ENCODE data around the gene DIP2B.

DIP2B gene

DNA sequence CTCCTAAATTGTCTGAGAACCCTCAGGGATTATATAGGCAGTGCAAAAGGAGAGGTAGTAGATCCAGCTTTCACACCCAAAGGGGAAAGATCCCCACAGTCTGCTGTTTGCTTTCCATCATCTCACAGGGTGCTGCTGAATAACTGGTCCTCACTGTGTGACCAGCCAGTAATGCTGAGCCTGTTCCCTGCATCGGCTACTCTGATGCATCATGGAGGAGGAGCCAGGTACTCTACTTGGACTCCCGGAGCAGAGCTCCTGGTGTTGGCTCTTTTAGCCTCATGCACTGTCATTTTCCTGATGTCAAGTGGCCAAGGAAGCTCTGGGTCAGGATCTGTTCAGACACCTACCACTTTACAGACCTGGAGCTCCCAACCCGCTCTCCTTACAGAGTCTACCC is 131.7 kb downstream of the DIP2B start:
- DNase-seq (ENCODE audit: low read depth in 2 of 2) = no peak

DNA sequence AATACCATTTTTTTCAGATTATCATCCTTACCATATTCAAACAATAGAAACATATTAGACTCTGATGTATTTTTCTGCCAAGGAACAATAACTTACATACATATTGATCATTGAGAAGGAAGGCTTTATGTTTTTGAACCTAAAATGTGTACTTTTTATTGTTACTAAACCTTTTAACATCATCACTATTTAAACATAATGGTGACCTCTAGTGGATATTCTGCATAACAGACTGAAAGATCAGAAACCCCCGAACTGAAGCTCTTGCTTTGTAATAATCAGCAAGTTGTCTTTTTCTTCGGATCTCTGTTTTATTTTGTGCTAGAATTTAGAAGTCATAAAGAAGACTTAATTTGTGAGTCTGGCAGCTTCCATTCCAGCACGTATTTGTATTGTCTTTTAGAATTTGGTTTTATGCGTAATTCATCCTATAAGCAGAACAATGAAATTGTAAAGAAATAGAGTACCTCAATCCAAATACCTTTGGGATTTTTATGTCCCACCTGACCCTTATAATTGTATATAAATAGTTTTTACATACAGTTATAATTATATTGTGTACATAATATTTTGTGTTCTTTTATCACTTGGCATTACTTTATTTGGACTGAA is 133.2 kb downstream of the DIP2B start:
- DNase-seq (ENCODE audit: low read depth in 2 of 2) = no peak

DNA sequence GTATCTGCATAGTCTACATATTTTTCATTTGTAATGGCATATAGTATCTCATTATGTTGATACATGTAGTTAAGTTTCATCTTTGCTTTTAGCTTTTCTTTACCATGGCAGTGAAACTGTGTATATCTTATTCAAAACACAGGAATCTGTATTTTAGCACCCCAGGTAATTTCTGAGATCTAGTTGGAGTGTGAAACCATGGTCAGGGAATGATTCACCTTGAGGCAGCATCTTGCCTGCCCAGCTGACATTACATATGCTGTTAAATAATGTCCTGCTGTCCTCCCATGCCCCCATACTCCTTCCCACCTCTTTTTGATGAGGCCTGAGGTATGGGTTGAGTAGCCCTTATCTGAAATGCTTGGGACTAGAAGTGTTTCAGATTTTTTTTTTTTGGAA is 133.7 kb downstream of the DIP2B start:
- DNase-seq (ENCODE audit: low read depth in 2 of 2) = no peak

DNA sequence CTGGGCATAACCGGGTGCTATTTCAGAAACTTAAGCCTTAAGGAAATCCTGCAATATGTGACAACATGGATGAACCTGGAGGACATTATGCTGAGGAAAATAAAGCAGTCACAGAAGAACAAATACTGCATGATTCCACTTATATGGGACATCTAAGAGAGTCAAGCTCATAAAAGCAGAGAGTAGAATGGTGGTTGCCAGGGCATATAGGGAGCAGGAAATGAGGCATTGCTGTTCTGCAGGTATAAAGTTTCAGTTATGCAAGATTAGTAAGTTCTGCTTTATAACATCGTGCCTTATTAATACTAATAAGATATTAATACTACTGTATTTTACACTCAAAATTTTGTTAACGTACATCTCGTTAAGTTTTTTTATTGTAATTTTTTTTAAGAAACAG is 134.9 kb downstream of the DIP2B start:
- DNase-seq (ENCODE audit: low read depth in 2 of 2) = no peak

DNA sequence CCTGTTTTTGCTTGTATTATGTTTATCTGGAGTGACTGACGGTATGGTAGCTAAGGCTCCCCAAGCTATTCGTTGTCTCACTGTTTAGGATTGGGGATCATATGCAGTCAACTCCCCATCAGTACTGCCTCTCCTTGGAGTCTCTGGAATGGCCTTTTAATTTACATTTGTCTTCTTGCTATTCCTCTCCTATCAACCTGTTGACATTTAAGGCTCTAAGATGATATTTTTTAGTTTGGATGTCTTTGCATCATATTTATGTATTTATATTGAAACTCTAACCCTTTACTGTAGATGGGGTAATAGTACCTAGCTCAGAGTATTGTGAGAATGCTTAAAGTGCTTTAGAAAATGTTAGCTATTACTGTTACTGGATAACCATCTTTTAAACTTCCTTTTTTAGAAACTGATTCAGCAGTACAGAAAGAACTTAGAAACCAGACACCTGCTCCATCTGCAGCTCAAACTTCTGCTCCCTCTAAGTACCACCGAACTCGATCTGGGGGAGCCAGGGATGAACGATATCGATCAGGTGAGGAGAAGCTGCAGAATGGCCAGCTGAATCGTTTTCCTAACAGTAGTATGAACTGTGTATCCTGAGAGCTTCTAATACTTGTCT is 135.6 kb downstream of the DIP2B start:
- no peak for DNase-seq (ENCODE audit: low read depth in 2 of 2)

DNA sequence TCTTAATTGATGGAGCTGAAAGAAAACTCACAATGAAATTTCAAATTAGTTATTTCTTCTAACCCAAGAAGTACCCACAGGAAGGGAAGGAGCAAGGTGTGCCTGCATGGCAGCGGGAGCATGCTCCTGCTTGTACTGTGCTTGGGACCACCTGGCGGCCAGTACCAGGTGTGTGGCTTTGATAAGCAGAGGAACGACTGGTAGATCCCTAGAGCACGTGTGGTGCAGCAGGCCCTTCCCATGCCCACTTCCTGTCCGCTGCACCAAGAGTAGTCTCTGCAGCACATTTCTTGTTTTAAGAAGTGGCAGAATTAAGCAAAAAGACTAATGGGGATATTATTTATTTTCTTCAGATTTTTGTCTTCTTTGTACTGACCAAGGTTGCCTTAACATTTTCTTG is 136.8 kb downstream of the DIP2B start:
- no peak for DNase-seq (ENCODE audit: low read depth in 2 of 2)

DNA sequence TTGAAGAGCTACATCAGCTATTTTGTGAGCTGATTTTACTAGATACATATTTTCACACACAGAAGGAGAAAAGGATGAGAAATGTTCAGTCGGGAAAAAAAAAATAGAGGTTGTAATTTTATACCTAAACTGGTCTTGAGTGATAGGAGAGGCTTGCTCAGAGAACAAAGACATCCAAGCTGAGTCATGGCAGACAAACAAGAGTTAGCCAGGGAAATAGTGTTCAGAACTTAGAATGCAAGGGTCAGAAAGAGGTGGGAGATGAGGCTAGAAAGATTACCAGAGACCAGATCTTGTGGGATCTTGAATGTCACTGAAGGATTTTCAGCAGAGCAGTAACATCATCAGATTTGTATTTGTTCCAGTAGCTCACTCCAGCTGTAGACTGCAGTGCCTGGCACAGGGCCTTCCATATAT is 137.3 kb downstream of the DIP2B start:
- no peak for DNase-seq (ENCODE audit: low read depth in 2 of 2)

DNA sequence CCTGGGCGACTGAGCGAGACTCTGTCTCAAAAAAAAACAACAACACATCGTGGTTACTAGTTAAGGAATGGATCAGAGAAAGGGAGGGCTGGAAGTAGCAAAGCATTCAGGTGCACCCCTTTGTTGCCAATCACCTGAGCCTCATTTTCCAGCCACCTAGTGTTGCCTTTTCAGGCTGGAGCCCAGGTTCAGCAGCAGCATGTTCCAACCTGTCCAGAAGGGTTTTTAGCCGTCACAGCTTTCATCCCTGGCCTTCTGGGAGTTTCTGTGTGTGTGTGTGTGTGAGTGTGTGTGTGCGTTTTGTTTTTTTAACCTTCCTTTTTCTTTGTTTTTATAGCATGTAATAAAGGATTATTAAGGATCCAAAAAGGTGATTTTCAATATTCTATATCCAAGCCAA is 138.0 kb downstream of the DIP2B start:
- DNase-seq (ENCODE audit: low read depth in 2 of 2) = no peak

DNA sequence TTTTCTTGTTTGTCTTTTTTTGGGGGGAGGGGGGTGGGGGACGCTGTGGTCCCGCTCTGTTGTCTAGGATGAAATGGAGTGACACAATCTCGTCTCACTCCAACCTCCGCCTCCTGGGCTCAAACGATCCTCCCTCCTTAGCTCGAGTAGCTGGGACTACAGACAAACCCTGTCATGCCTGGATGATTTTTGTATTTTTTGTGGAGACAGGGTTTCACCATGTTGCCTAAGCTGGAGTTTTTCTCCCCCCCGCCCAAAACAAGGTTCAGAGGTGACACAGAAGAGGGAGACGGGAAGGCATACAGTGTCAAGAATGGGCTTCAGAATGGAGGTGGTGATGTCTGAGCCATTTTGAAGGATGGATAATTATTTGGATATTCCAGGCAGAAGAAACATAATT is 142.2 kb downstream of the DIP2B start:
- no peak for DNase-seq (ENCODE audit: low read depth in 2 of 2)

DNA sequence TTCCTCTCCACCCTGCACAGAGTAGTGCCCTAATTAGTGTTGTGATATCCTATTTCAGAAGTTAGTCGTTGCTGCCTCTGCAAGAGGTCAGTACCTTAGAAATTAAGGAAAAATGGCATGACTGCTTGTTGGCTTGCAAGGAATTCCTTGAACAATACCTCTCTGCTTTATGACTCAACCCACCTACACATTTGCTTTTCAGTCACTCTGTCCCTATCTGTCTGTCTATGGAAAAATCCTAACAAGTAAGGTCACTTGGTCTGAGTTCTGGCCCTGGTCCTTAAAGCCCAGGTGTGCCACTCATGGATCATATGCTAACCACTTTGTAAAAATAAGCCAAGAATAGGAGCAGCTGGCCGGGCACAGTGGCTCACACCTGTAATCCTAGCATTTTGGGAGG is 142.7 kb downstream of the DIP2B start:
- DNase-seq (ENCODE audit: low read depth in 2 of 2) = no peak

DNA sequence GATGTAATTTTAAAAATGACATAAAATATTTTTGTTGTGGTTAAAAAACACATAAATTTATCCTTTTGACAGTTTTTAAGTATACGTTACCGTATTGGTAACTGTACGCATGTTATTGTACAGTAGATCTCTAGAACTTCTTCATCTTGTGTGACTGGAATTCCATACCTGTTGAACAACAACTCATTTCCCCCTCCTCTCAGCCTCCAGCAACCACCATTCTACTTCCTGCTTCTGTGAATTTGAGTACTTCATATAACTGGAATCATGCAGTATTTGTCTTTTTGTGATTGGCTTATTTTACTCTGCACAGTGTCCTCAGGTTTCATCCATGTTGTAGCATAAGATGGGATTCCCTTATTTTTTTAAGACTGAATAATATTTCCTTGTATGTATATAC is 145.5 kb downstream of the DIP2B start:
- DNase-seq (ENCODE audit: low read depth in 2 of 2) = no peak

DNA sequence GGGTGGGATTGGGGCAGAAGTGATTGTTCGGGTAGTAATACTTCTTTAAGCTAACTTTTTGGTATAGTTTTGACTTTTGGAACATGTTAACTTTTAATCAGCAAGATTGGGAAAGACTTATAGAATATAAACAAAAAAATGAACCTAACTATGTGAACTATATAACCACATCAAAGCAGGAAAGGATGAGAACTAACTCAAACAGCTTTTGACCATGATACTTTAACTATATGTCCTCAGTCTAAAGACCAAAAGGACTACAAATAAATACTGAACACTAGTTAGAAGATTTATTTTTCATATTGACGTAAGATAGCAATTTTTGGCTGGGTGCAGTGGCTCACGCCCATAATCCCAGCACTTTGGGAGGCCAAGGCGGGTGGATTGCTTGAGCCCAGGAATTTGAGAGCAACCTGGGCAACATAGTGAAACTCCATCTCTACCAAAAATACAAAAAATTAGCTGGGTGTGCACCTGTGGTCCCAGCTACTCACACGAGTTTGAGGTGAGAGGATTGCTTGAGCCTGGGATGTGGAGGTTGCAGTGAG is 150.7 kb downstream of the DIP2B start:
- no peak for DNase-seq (ENCODE audit: low read depth in 2 of 2)

DNA sequence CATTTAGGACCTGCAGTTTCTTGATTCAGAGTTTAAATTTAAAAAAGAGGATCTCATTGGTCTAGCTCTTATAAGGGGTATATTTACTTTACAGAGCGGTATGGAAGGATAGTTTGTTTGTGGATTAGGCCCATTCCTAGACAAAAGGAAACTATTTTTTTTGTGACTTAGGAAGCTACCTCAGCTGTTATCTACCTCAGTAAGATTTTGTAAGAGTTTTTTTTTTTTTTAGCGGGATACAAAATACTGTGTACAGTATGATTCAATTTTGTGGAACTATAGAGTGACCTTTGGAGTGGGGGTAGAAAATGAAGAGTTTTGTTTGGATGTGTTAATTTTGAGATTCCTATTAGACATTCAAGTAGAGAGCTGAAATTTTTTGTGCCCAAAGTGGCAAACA is 154.5 kb downstream of the DIP2B start:
- DNase-seq (ENCODE audit: low read depth in 2 of 2) = no peak

DNA sequence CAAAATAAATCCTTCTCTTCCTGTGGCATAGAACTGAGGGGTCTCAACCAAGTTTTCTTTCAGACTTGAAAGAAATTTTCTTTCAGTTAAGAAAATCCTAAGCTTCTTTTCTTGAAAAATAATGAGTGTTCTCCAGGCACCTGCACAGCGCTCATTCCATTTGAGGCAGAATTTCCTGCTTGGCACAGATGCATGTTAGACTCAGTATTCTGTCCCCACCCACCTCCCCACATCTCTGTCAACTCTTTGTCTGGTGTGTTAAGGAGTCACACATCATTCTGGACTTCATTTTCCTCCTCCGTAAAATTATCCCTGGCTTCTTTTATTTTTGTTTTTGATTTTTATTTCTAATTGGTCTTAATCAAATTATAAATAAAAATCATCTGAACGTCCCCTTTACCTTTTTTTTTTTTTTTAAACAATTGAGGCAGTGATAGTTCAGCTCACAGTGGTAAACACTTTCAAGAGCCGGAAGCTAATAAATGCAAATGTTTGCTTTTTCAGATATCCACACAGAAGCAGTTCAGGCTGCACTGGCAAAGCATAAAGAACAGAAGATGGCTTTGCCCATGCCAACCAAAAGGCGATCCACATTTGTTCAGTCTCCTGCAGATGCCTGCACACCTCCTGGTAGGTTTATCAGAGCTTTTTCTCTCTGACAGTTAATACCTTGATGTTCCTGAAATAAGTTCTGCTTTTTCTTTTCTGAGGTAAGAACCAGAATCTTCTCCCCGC is 155.1 kb downstream of the DIP2B start:
- DNase-seq (ENCODE audit: low read depth in 2 of 2) = no peak

DNA sequence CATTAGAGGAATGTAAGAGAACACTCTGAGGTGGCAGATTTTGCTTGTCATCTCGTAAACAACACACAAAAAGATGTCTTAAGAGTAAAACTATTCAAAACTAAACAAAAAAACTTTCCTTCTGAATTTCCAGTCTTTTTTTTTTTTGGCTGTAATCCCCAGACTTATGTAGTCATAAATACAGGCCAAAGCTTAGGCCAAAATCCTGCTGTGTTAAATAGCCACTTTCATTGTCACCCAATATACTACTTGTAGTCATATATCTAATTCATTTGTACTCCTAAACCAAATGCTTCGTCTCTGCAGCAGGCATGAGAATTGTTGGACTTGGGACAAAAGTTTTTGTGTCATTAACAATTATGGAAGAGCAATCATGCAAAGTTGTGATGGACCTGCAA is 155.6 kb downstream of the DIP2B start:
- DNase-seq (ENCODE audit: low read depth in 2 of 2) = no peak

DNA sequence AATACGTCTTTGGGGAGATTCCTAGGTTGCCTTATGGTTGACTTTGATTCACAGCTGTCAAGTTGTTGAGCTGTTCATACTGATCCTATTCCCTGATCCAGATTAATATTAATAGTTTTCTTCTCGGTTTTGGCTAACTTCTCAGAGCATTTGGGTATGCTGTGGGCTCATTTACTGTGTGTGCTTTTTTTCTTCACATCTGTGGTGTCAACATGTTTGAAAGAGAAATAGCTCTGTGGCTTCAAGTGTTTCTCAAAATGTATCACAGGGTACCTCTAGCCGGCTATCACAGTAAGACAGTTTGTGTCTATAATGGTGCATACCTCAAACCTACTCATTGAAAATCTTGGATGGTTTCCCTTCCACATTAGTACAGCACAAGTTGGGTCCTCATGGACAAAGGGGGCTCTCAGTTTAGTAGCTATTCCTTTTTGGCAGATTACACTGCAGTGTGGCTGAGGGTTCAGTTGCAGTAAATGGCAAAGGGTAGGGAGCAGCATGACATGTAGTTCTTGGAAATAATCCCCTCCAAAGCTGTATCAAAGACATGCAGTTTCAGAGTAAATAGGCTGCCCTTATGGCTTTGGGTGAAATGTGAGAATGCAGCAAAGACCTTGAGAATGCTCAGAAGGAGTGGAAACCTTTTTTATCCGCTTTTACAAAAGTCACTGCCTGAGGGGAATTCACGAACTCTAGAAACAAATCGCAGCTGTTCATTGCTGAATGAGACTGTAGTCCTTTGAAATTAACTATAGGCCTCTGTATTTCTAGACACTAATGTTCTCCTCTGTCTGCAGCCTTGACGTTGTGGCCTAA is 156.7 kb downstream of the DIP2B start:
- no peak for DNase-seq (ENCODE audit: low read depth in 2 of 2)

DNA sequence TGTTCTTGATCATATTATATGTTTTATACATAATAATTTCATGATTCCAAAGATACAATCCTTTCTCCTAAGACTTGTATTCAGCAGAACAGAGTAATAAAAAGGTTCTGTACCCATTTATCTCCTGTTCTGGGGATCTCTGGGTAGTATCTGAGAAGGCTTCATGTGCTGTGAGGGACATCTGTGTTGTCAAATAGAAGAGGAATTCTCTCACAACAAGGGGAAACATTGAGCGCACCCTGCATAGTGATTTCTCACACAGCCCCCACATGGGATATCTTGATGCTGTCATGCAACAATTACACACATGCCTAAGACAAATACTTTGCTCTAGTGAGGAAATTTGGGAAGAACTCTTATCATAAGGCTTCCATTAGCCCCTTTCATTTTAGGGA is 157.3 kb downstream of the DIP2B start:
- DNase-seq (ENCODE audit: low read depth in 2 of 2) = no peak

DNA sequence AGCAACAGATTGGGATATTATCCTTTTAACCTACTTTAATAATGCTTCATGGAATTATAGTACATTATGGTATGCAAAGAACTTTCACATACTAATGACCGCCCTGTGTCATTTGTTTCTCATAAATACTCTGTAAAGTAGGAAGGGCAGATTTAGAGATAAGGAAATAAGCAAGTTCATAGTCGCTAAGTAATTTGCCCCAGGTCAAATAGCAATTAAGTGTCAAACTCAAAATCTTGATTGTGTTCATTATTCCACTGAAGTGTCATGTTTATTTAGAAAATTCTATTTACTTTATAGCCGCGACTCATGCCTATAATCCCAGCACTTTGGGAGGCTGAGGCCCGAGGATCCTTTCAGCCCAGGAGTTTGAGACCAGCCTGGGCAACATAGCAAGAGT is 160.4 kb downstream of the DIP2B start:
- DNase-seq (ENCODE audit: low read depth in 2 of 2) = no peak

DNA sequence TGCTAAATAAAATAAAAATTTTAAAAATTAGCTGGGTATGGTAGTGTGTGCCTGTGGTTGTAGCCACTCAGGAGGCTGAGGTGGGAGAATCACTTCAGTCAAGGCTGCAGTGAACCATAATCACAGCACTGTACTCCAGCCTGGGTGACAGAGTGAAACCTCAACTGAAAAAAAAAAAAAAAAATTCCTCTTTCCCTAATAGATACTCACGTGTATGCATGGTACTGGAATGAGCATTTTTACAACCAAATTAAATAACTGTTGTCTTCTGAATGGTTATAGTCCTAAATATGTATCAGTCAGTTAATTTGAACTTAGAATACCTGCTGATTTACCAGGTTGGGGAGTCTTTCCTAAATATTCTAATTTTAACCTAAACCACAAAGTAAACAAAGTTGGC is 160.8 kb downstream of the DIP2B start:
- no peak for DNase-seq (ENCODE audit: low read depth in 2 of 2)

DNA sequence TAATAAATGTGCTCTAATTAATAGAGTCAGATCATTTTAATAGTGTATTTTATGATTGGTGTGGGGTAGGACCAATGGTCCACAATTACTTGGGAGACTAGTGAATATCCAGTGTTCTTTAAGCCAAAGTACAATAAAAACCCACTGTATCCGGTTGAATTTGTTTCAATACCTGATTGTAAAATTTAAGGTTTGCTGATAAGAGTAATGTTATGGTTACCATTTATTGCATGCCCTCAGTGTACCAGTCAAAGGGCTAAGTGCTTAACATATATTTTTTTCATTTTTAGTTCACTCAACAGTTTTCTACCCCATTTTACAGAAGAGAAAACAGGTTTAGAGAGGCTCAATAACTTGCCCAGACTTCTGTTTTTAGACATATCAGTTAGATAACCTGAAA is 161.2 kb downstream of the DIP2B start:
- no peak for DNase-seq (ENCODE audit: low read depth in 2 of 2)

DNA sequence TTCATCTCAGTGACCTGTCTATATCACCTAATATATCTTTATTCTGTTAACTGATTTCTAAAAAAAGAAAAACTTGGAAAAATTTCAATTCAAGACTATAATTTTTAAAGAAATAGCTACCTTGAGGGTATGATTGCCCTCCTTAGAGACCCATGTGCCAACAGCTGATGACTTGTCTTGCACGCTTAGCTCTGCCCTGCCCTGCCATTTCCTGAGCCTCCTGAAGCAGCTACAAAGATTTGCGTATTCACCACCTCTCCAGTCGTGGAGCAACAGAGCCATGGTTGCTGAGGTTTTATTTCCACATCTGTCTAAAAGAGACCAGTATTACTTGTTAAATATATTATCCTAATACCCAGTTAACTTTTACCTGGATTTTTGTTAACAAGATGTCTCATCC is 167.4 kb downstream of the DIP2B start:
- no peak for DNase-seq (ENCODE audit: low read depth in 2 of 2)

DNA sequence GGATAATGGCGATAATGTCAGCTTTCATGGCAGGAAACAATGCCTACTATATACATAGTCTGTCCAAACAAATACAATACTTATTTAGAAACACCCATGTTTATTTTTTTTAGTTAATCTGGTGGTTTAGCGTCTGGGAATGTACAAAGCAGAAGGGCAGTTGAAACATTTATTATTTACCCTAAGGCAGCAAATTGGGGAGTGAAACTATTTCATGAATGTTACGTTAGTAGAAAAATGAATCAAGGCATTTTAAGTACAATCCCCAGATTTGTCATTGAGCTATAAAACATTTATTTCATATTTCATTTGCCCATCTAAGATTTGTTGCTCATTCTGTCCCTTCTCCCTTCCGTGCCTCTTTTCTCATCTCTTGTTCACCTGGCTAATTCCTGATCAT is 172.0 kb downstream of the DIP2B start:
- no peak for DNase-seq (ENCODE audit: low read depth in 2 of 2)

All from stimulated activated CD8-positive, alpha-beta memory T cell treated with anti-CD3 and anti-CD28 coated beads, Interleukin-7, amount 100 ng/mL, for 1 hour (primary cell).